H9 (cell line): ENCODE results near the gene DYNLT2B. TPM values are rescaled to one million over a fixed set of nuclear protein-coding genes. Genes with fewer than 3 reads are reported as not detected.

Experiments
- DNase-seq: peaks from one replicate; pipeline ENCODE4 v3.0.0-alpha.2; 2017
- H2AFZ ChIP-seq: one replicate; pipeline ENCODE4 v1.6.1; 2013; ENCODE audit warnings: mild to moderate bottlenecking, low read length, control low read depth, moderate library complexity
- H2AK5ac ChIP-seq: 2 replicates; pipeline ENCODE4 v1.6.1; 2013; ENCODE audit warnings: low read length, control low read depth, mixed read lengths; ENCODE audit not compliant: insufficient read length
- H2BK120ac ChIP-seq: one replicate; pipeline ENCODE4 v1.6.1; 2013; ENCODE audit warnings: low read depth, mild to moderate bottlenecking, low read length, control low read depth, inconsistent platforms; ENCODE audit not compliant: poor library complexity, severe bottlenecking
- H2BK12ac ChIP-seq: 2 replicates; pipeline ENCODE4 v1.6.1; 2013; ENCODE audit warnings: low read length, control low read depth, mixed read lengths, low read depth; ENCODE audit not compliant: insufficient read length
- H2BK15ac ChIP-seq: 2 replicates; pipeline ENCODE4 v1.6.1; 2013; ENCODE audit warnings: low read depth, low read length, control low read depth
- H2BK20ac ChIP-seq: one replicate; pipeline ENCODE4 v1.6.1; 2013; ENCODE audit warnings: low read depth, mild to moderate bottlenecking, low read length, control low read depth, inconsistent platforms; ENCODE audit not compliant: poor library complexity, severe bottlenecking
- H2BK5ac ChIP-seq: 2 replicates; pipeline ENCODE4 v1.6.1; 2013; ENCODE audit warnings: low read length, control low read depth, mixed read lengths; ENCODE audit not compliant: insufficient read length
- H3K14ac ChIP-seq: 2 replicates; pipeline ENCODE4 v1.6.1; 2013; ENCODE audit warnings: low read length, control low read depth; ENCODE audit not compliant: insufficient read depth
- H3K18ac ChIP-seq: 2 replicates; pipeline ENCODE4 v1.6.1; 2013; ENCODE audit warnings: low read depth, mild to moderate bottlenecking, mixed read lengths, low read length, control low read depth; ENCODE audit not compliant: insufficient read length
- H3K23ac ChIP-seq: 2 replicates; pipeline ENCODE4 v1.6.1; 2013; ENCODE audit warnings: low read length, control low read depth, mixed read lengths, low read depth; ENCODE audit not compliant: insufficient read length
- H3K23me2 ChIP-seq: 2 replicates; pipeline ENCODE4 v1.6.1; 2013; ENCODE audit warnings: low read depth, mild to moderate bottlenecking, mixed read lengths, low read length, control low read depth; ENCODE audit not compliant: insufficient read length, poor library complexity, severe bottlenecking
- H3K27ac ChIP-seq: 2 replicates; pipeline ENCODE4 v1.5.1; 2013; ENCODE audit warnings: low read length, control low read depth, mixed read lengths, low read depth; ENCODE audit not compliant: insufficient read length
- H3K27me3 ChIP-seq: 2 replicates; pipeline ENCODE4 v1.6.1; 2013; ENCODE audit warnings: low read length, control low read depth, inconsistent platforms; ENCODE audit not compliant: insufficient read depth
- H3K4ac ChIP-seq: 2 replicates; pipeline ENCODE4 v1.6.1; 2013; ENCODE audit warnings: low read depth, mild to moderate bottlenecking, control low read depth, inconsistent platforms, low read length, moderate library complexity
- H3K4me1 ChIP-seq: 2 replicates; pipeline ENCODE4 v1.6.1; 2013; ENCODE audit warnings: low read length, control low read depth, inconsistent platforms; ENCODE audit not compliant: insufficient read depth
- H3K4me2 ChIP-seq: 2 replicates; pipeline ENCODE4 v1.6.1; 2013; ENCODE audit warnings: low read length, control low read depth, mixed read lengths; ENCODE audit not compliant: insufficient read length, insufficient read depth
- H3K56ac ChIP-seq: 2 replicates; pipeline ENCODE4 v1.6.1; 2013; ENCODE audit warnings: low read depth, mild to moderate bottlenecking, mixed read lengths, low read length, control low read depth; ENCODE audit not compliant: insufficient read length
- H3K79me1 ChIP-seq: 2 replicates; pipeline ENCODE4 v1.6.1; 2013; ENCODE audit warnings: low read depth, mild to moderate bottlenecking, moderate library complexity, low read length, control low read depth, inconsistent platforms; ENCODE audit not compliant: insufficient read depth, poor library complexity, severe bottlenecking
- H3K79me2 ChIP-seq: 2 replicates; pipeline ENCODE4 v1.6.1; 2013; ENCODE audit warnings: low read length, control low read depth, inconsistent platforms; ENCODE audit not compliant: insufficient read depth
- H3K9ac ChIP-seq: 2 replicates; pipeline ENCODE4 v1.6.1; 2013; ENCODE audit warnings: low read length, control low read depth, mixed read lengths; ENCODE audit not compliant: insufficient read length; ENCODE audit errors: extremely low read depth
- H3K9me3 ChIP-seq: one replicate; pipeline ENCODE4 v1.6.1; 2013; ENCODE audit warnings: low read depth, low read length, inconsistent platforms; ENCODE audit not compliant: control insufficient read depth
- H3T11ph ChIP-seq: one replicate; pipeline ENCODE4 v1.6.1; 2013; ENCODE audit warnings: mild to moderate bottlenecking, low read length, control low read depth, inconsistent platforms
- H4K20me1 ChIP-seq: one replicate; pipeline ENCODE4 v1.6.1; 2013; ENCODE audit not compliant: control insufficient read depth, insufficient read length, insufficient read depth
- H4K5ac ChIP-seq: 2 replicates; pipeline ENCODE4 v1.6.1; 2013; ENCODE audit warnings: low read depth, mild to moderate bottlenecking, mixed read lengths, low read length, control low read depth; ENCODE audit not compliant: insufficient read length
- H4K8ac ChIP-seq: replicated peaks from 2 replicates; pipeline ENCODE4 v1.6.1; 2013; ENCODE audit warnings: low read length, control low read depth, mixed read lengths, low read depth; ENCODE audit not compliant: insufficient read length
- H4K91ac ChIP-seq: 2 replicates; pipeline ENCODE4 v1.6.1; 2013; ENCODE audit warnings: low read depth, mild to moderate bottlenecking, moderate library complexity, mixed read lengths, low read length, control low read depth; ENCODE audit not compliant: insufficient read length
- H3K27ac Mint-ChIP-seq, 3 experiments: 2 replicates in 2 of 3; 3 replicates in 1 of 3; pipeline ENCODE4 v1.8.0; 2020 to 2021; ENCODE audit warnings: mixed read lengths in 3 of 3, mild to moderate bottlenecking in 1 of 3, moderate library complexity in 1 of 3
- H3K27me3 Mint-ChIP-seq: 2 replicates; pipeline ENCODE4 v1.8.0; 2021; ENCODE audit warnings: low read depth, mild to moderate bottlenecking, moderate library complexity, mixed read lengths
- H3K36me3 Mint-ChIP-seq, 3 experiments: 2 replicates in 2 of 3; 3 replicates in 1 of 3; pipeline ENCODE4 v1.8.0; 2020 to 2021; ENCODE audit warnings: low read depth in 3 of 3, mixed read lengths in 3 of 3; ENCODE audit not compliant: insufficient read depth in 1 of 3
- H3K4me1 Mint-ChIP-seq, 2 experiments: 2 replicates each; pipeline ENCODE4 v1.8.0; 2020; ENCODE audit warnings: mixed read lengths in 2 of 2
- H3K4me3 Mint-ChIP-seq, 2 experiments: 2 replicates in 1 of 2; 3 replicates in 1 of 2; pipeline ENCODE4 v1.8.0; 2020 to 2021; ENCODE audit warnings: mild to moderate bottlenecking in 2 of 2, mixed read lengths in 2 of 2, moderate library complexity in 1 of 2
- H3K9me3 Mint-ChIP-seq, 2 experiments: 2 replicates in 1 of 2; 3 replicates in 1 of 2; pipeline ENCODE4 v1.8.0; 2020; ENCODE audit warnings: mild to moderate bottlenecking in 2 of 2, mixed read lengths in 2 of 2, moderate library complexity in 1 of 2
- WGBS: extraction: QIAGEN DNeasy Blood & Tissue Kit; methylation state at CpG from one replicate; pipeline ENCODE4 v1.1.7; 2013; ENCODE audit warnings: missing lambda C conversion rate, low lambda C conversion rate, mixed read lengths; ENCODE audit not compliant: insufficient read length; ENCODE audit errors: extremely low coverage; 5-methylcytosine and 5-hydroxymethylcytosine counted together
- total RNA-seq: library from RNA; stranded (reverse); gene quantifications from 2 replicates; pipeline ENCODE4 v1.2.1, GENCODE V29; 2021
- TF ChIP-seq, protein P1 (sequence below): fragments of 200-600 bp; sonication (generic); conservative IDR thresholded peaks from 3 replicates; pipeline ENCODE4 v1.8.0; 2021; ENCODE audit warnings: antibody characterized with exemption, mild to moderate bottlenecking

The DYNLT2B gene
- total RNA-seq, 1 experiment from 2014 or later = 12.4 TPM

DNA sequence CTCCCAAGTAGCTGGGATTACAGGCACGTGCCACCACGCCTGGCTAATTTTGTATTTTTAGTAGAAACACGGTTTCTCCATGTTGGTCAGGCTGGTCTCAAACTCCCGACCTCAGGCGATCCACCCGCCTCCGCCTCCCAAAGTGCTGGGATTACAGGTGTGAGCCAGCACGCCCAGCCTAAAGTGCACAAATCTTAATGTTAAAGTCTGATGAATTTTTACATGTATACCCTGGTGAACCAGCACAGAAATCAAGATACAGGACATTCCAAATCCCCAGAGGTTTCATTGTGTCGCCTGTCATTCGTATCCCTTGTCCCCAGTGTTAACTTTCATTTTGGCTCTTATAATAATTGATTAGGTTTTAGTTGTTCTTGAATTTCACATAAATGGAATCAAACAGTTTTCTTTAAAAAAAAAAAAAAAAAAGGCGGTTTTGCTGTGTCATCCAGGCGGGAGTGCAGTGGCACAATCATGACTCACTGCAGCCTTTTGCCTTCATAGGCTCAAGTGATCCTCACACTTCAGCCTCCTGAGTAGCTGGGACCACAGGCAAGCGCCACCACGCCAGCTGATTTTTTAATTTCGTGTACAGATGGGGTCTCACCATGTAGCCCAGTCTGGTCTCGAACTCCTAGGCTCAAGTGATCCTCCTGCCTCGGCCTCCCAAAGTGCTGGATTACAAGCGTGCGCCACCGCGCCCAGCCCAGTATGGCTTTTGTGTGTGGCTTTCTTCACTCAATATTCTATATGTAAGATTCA lies 21.6 kb upstream of the DYNLT2B start:
- Histone ChIP-seq H4K91ac (no peak overlapping the region), H4K20me1 (no peaks in the 10 kb centered on the region), H2BK5ac (no peak overlapping the region), H3T11ph (no peak overlapping the region), H3K4me1 (no peaks in the 10 kb centered on the region), H2AFZ (no peak overlapping the region), H2BK20ac (no peak overlapping the region), H3K4me2 (no peak overlapping the region), H3K9me3 (no peaks in the 10 kb centered on the region), H3K23me2 (no peaks in the 10 kb centered on the region), H4K5ac (no peak overlapping the region), H2AK5ac (no peak overlapping the region), H3K56ac (no peak overlapping the region), H3K18ac (no peak overlapping the region), H2BK120ac (no peak overlapping the region), H3K27me3 (no peaks in the 10 kb centered on the region), H3K27ac (no peak overlapping the region), H3K23ac (no peak overlapping the region), H4K8ac (no peak overlapping the region), H3K9ac (no peak overlapping the region), H3K14ac (no peak overlapping the region), H3K79me1 (no peaks in the 10 kb centered on the region), H3K79me2 (no peaks in the 10 kb centered on the region), H2BK12ac (no peak overlapping the region), H3K4ac (no peak overlapping the region), H2BK15ac (no peak overlapping the region)
- no peak for DNase-seq
- Mint-ChIP-seq H3K4me1 (peaks cover 3 to 7% of the 10 kb centered on the region in 2 experiments), H3K27ac (0 out of 7 replicates have a peak overlapping the region, but pooled peaks of 1 of the 3 experiments have one; percentile 53), H3K9me3 (no peaks in the 10 kb centered on the region), H3K4me3 (no peak overlapping the region), H3K36me3 (no peaks in the 10 kb centered on the region), H3K27me3 (no peaks in the 10 kb centered on the region; the same call in 1 of the 2 replicates)
- WGBS = no CpG with 5 or more reads among the region's 21 CpGs
- TF ChIP-seq, protein P1, sequence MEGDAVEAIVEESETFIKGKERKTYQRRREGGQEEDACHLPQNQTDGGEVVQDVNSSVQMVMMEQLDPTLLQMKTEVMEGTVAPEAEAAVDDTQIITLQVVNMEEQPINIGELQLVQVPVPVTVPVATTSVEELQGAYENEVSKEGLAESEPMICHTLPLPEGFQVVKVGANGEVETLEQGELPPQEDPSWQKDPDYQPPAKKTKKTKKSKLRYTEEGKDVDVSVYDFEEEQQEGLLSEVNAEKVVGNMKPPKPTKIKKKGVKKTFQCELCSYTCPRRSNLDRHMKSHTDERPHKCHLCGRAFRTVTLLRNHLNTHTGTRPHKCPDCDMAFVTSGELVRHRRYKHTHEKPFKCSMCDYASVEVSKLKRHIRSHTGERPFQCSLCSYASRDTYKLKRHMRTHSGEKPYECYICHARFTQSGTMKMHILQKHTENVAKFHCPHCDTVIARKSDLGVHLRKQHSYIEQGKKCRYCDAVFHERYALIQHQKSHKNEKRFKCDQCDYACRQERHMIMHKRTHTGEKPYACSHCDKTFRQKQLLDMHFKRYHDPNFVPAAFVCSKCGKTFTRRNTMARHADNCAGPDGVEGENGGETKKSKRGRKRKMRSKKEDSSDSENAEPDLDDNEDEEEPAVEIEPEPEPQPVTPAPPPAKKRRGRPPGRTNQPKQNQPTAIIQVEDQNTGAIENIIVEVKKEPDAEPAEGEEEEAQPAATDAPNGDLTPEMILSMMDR = no peak
